T-helper 1 cell treated with Interleukin-12 subunit alpha and Interleukin-12 subunit beta and Interleukin-4 antibody, amounts not matched to agents 30 μg/mL and 1 μg/mL, for 36 hours (primary cell): ENCODE measurements around the gene A1BG.

Experiments
- H3K27ac Mint-ChIP-seq: one replicate; pipeline ENCODE4 v1.8.0; 2021; ENCODE audit warnings: mild to moderate bottlenecking, mixed read lengths
- H3K27me3 Mint-ChIP-seq: one replicate; pipeline ENCODE4 v1.8.0; 2021; ENCODE audit warnings: low read depth, mixed read lengths
- H3K36me3 Mint-ChIP-seq: one replicate; pipeline ENCODE4 v1.8.0; 2021; ENCODE audit warnings: low read depth, mixed read lengths
- H3K4me1 Mint-ChIP-seq: one replicate; pipeline ENCODE4 v1.8.0; 2021; ENCODE audit warnings: low read depth, mixed read lengths
- H3K4me3 Mint-ChIP-seq: one replicate; pipeline ENCODE4 v1.8.0; 2021; ENCODE audit warnings: mild to moderate bottlenecking, moderate library complexity, mixed read lengths
- H3K9me3 Mint-ChIP-seq: one replicate; pipeline ENCODE4 v1.8.0; 2021; ENCODE audit warnings: mixed read lengths

Gene A1BG

GRCh38 chr19:58394821-58395219, 41.5 kb upstream of the A1BG start:
- no peak overlapping the region for H3K27ac Mint-ChIP-seq
- H3K9me3 Mint-ChIP-seq = no peaks in the 10 kb centered on the region
- H3K27me3 Mint-ChIP-seq = peaks cover 9% of the 10 kb centered on the region
- peaks cover 32% of the 10 kb centered on the region for H3K36me3 Mint-ChIP-seq
- H3K4me3 Mint-ChIP-seq = no peak overlapping the region
- peaks cover 8% of the 10 kb centered on the region for H3K4me1 Mint-ChIP-seq

- peaks cover 14% of the 10 kb centered on the region for H3K4me1 Mint-ChIP-seq
Measured at GRCh38 chr19:58393725-58394033, 40.4 kb upstream of the A1BG start.

GRCh38 chr19:58392945-58393724, 39.8 kb upstream of the A1BG start:
- Mint-ChIP-seq H3K9me3 (no peaks in the 10 kb centered on the region), H3K36me3 (peaks cover 41% of the 10 kb centered on the region), H3K4me1 (peaks cover 17% of the 10 kb centered on the region), H3K27ac (no peak overlapping the region), H3K27me3 (peaks cover 9% of the 10 kb centered on the region), H3K4me3 (no peak overlapping the region)

More at GRCh38 chr19:58393725-58394033, 40.4 kb upstream of the A1BG start:
- Mint-ChIP-seq H3K27me3 (peaks cover 9% of the 10 kb centered on the region), H3K9me3 (no peaks in the 10 kb centered on the region), H3K36me3 (peaks cover 39% of the 10 kb centered on the region), H3K27ac (no peak overlapping the region), H3K4me3 (no peak overlapping the region)

- Mint-ChIP-seq H3K4me1 (peaks cover 32% of the 10 kb centered on the region), H3K27ac (peak overlapping the region; percentile 94), H3K27me3 (no peaks in the 10 kb centered on the region), H3K9me3 (no peaks in the 10 kb centered on the region), H3K4me3 (peak overlapping the region; percentile 97), H3K36me3 (peaks cover 32% of the 10 kb centered on the region)
Measured at GRCh38 chr19:58388175-58388526, 34.9 kb upstream of the A1BG start.

GRCh38 chr19:58387338-58388174, 34.3 kb upstream of the A1BG start:
- Mint-ChIP-seq H3K27me3 (no peaks in the 10 kb centered on the region), H3K36me3 (peaks cover 27% of the 10 kb centered on the region), H3K9me3 (no peaks in the 10 kb centered on the region), H3K27ac (peak overlapping the region; percentile 94), H3K4me3 (peak overlapping the region; percentile 97), H3K4me1 (peaks cover 32% of the 10 kb centered on the region)

- Mint-ChIP-seq H3K4me1 (peaks cover 36% of the 10 kb centered on the region), H3K36me3 (peaks cover 25% of the 10 kb centered on the region), H3K27me3 (no peaks in the 10 kb centered on the region), H3K27ac (peak within 1 kb of the TSS; percentile 94), H3K4me3 (peak within 1 kb of the TSS; percentile 97), H3K9me3 (no peaks in the 10 kb centered on the region)
Measured at GRCh38 chr19:58386576-58387337, 33.5 kb upstream of the A1BG start, which contains the start of gene RPS5. Gene RPS5, plus strand, starts transcription at chr19:58387269. Its CDS starts 869 bp downstream, at chr19:58388138.

GRCh38 chr19:58385891-58386575, 32.7 kb upstream of the A1BG start:
- Mint-ChIP-seq H3K27me3 (no peaks in the 10 kb centered on the region), H3K9me3 (no peaks in the 10 kb centered on the region), H3K4me1 (peaks cover 35% of the 10 kb centered on the region), H3K27ac (peak overlapping the region; percentile 94), H3K4me3 (peak overlapping the region; percentile 97), H3K36me3 (peaks cover 25% of the 10 kb centered on the region)

- Mint-ChIP-seq H3K4me1 (peaks cover 30% of the 10 kb centered on the region), H3K27me3 (no peaks in the 10 kb centered on the region)
Measured at GRCh38 chr19:58385313-58385890, 32.1 kb upstream of the A1BG start.

GRCh38 chr19:58382997-58383603, 29.8 kb upstream of the A1BG start:
- H3K9me3 Mint-ChIP-seq = no peaks in the 10 kb centered on the region
- no peaks in the 10 kb centered on the region for H3K27me3 Mint-ChIP-seq
- no peak overlapping the region for H3K4me3 Mint-ChIP-seq
- peaks cover 29% of the 10 kb centered on the region for H3K4me1 Mint-ChIP-seq
- H3K27ac Mint-ChIP-seq = no peak overlapping the region
- peaks cover 9% of the 10 kb centered on the region for H3K36me3 Mint-ChIP-seq

More at GRCh38 chr19:58385313-58385890, 32.1 kb upstream of the A1BG start:
- Mint-ChIP-seq H3K36me3 (peaks cover 20% of the 10 kb centered on the region), H3K9me3 (no peaks in the 10 kb centered on the region), H3K4me3 (peak overlapping the region; percentile 97), H3K27ac (peak overlapping the region; percentile 94)

- Mint-ChIP-seq H3K36me3 (no peaks in the 10 kb centered on the region), H3K9me3 (no peaks in the 10 kb centered on the region), H3K4me1 (peaks cover 21% of the 10 kb centered on the region), H3K4me3 (peak overlapping the region; percentile 88), H3K27ac (peak overlapping the region; percentile 89), H3K27me3 (no peaks in the 10 kb centered on the region)
Measured at GRCh38 chr19:58381460-58382212, 28.3 kb upstream of the A1BG start.

- peak within 1 kb of the TSS; percentile 92 for H3K27ac Mint-ChIP-seq
- no peaks in the 10 kb centered on the region for H3K27me3 Mint-ChIP-seq
- H3K4me3 Mint-ChIP-seq = peak within 1 kb of the TSS; percentile 93
- no peaks in the 10 kb centered on the region for H3K36me3 Mint-ChIP-seq
- H3K9me3 Mint-ChIP-seq = no peaks in the 10 kb centered on the region
- peaks cover 19% of the 10 kb centered on the region for H3K4me1 Mint-ChIP-seq
Measured at GRCh38 chr19:58380662-58381459, 27.6 kb upstream of the A1BG start, which contains the start of gene ZNF837. Gene ZNF837, minus strand, starts transcription at chr19:58381030. Its CDS starts 11,698 bp downstream, at chr19:58369332.

GRCh38 chr19:58380037-58380661, 26.9 kb upstream of the A1BG start:
- Mint-ChIP-seq H3K27ac (peak overlapping the region; percentile 92), H3K4me3 (peak overlapping the region; percentile 93), H3K4me1 (peaks cover 14% of the 10 kb centered on the region), H3K9me3 (no peaks in the 10 kb centered on the region), H3K27me3 (no peaks in the 10 kb centered on the region), H3K36me3 (no peaks in the 10 kb centered on the region)
